Panc1 (cell line): Measurements from ENCODE around the gene TBXAS1.

Experiments
- CTCF ChIP-seq: fragments of 450-650 bp; IDR thresholded peaks from 2 replicates; pipeline ENCODE4 v1.5.1; 2017; ENCODE audit warnings: mild to moderate bottlenecking
- POLR2AphosphoS5 ChIP-seq: IDR thresholded peaks from 2 replicates; pipeline ENCODE4 v1.6.1; 2012; ENCODE audit warnings: mild to moderate bottlenecking, low read depth, low read length, moderate library complexity
- REST ChIP-seq, 2 experiments: IDR thresholded peaks; 2 replicates each; pipeline ENCODE4 v1.6.1; 2011 to 2012; ENCODE audit warnings: low read depth in 2 of 2, control low read depth in 1 of 2, low read length in 1 of 2, mild to moderate bottlenecking in 1 of 2, moderate library complexity in 1 of 2; ENCODE audit not compliant: insufficient read depth in 1 of 2
- TCF7L2 ChIP-seq: IDR thresholded peaks from 2 replicates; pipeline ENCODE4 v1.6.1; 2011; ENCODE audit warnings: mild to moderate bottlenecking, low read depth, low read length, inconsistent platforms

- TF ChIP-seq CTCF (no peak), REST (IDR thresholded peaks at IDR 0.05; ENCODE audit: insufficient read depth in 1 of 2, low read depth in 2 of 2, low read length in 1 of 2) (no peak), TCF7L2 (no peak), POLR2AphosphoS5 (no peak)
Observed at GRCh38 chr7:139845443-139845805, 16.4 kb downstream of the TBXAS1 start.
